Pancreas (tissue), 10 donors: ENCODE measurements around the gene AP1G2. TPM values are rescaled to one million over a fixed set of nuclear protein-coding genes. Genes with fewer than 3 reads are reported as not detected.

Source experiments
- ATAC-seq, 4 donors: fragments of 200-7000 bp; cut with Tn5 transposase; one replicate each; pipeline versions ENCODE4 v1.8.0 to v1.9.1; 2020; ENCODE audit warnings: mild to moderate bottlenecking in 4 of 4, moderate library complexity in 4 of 4
- DNase-seq, 6 donors: peaks; one replicate each; pipeline ENCODE4 v3.0.0-alpha.2; 2020
- FAIRE-seq: peaks from 2 replicates; lab custom pipeline; 2012; peaks lifted over from hg19 to GRCh38; lab: Jason Lieb, UNC
- H3K27ac ChIP-seq, 4 donors: fragments of 200-600 bp; sonication (generic); 1 replicate in 3 of 4; 2 replicates in 1 of 4; pipeline versions ENCODE4 v1.5.0 to v1.8.0; 2020
- H3K27me3 ChIP-seq, 4 donors: fragments of 200-600 bp; one replicate each; pipeline ENCODE4 v1.8.0; 2021
- H3K36me3 ChIP-seq, 3 donors: fragments of 200-600 bp; sonication (generic) in 1 of 3; one replicate each; pipeline versions ENCODE4 v1.5.0 to v1.8.0; 2020 to 2021
- H3K4me1 ChIP-seq, 3 donors: fragments of 200-600 bp; one replicate each; pipeline ENCODE4 v1.8.0; 2021
- H3K4me3 ChIP-seq, 4 donors: fragments of 200-600 bp; sonication (generic) in 2 of 4; one replicate each; pipeline versions ENCODE4 v1.5.0 to v1.8.0; 2020 to 2021
- H3K9me3 ChIP-seq, 4 donors: fragments of 200-600 bp; one replicate each; pipeline ENCODE4 v1.8.0; 2021
- WGBS, 2 donors: extraction: QIAGEN DNeasy Blood & Tissue Kit; methylation state at CpG; one replicate each; pipeline ENCODE4 v1.1.7; 2013; 5-methylcytosine and 5-hydroxymethylcytosine counted together
- intact Hi-C, 3 donors: fragments of 100-400 bp; cut with DNase I; formaldehyde crosslinking; loops; one replicate each; pipeline versions ENCODE4 v1.11.1 to v1.14.2; 2022
- polyA plus RNA-seq, 2 donors: library from polyadenylated mRNA; stranded (reverse); fragments of 200-250 nt; gene quantifications; one replicate each; pipeline ENCODE4 v1.2.3, GENCODE V29; 2013
- total RNA-seq, 6 donors: library from RNA; stranded (reverse); fragmentation: NEBNext Ultra II Directional in 4 of 6; extraction: Animal tissue kit (Norgen Biotek cat#: 25700) in 4 of 6; gene quantifications; one replicate each; pipeline versions ENCODE4 v1.2.1 to v1.2.4, GENCODE V29; 2021 to 2023
- TF ChIP-seq, protein P1 (sequence below), 4 donors: fragments of 200-600 bp; sonication (generic) in 3 of 4; IDR thresholded peaks; one replicate each; pipeline versions ENCODE4 v1.5.0 to v1.8.0; 2021; ENCODE audit warnings: antibody characterized with exemption in 4 of 4
- donor health status: healthy with polysubstance abuse.
- donor health status: DM: no; HTN: no; CAD: no; lungs with moderate emphysema.
- donor health status: DM: no; HTN: no; CAD: no.
- donor health status: control.
- donor health status: control.
- donor health status: Bipolar disorder and iron deficiency.
- donor health status: DM: yes; HTN: yes; CAD: no.
- donor health status: DM: no; HTN: no; CAD: no.
- donor health status: DM: no; HTN: no; CAD: no.
- donor health status: DM: yes; HTN: yes; CAD: no.

Gene AP1G2
- total and polyA plus RNA-seq, 8 donors, result 57.4 to 392 (median 85.3) TPM

GRCh38 chr14:23557521-23557920 is 10.1 kb downstream of the AP1G2 start:
- no peak overlapping the region for H3K27ac ChIP-seq

DNA sequence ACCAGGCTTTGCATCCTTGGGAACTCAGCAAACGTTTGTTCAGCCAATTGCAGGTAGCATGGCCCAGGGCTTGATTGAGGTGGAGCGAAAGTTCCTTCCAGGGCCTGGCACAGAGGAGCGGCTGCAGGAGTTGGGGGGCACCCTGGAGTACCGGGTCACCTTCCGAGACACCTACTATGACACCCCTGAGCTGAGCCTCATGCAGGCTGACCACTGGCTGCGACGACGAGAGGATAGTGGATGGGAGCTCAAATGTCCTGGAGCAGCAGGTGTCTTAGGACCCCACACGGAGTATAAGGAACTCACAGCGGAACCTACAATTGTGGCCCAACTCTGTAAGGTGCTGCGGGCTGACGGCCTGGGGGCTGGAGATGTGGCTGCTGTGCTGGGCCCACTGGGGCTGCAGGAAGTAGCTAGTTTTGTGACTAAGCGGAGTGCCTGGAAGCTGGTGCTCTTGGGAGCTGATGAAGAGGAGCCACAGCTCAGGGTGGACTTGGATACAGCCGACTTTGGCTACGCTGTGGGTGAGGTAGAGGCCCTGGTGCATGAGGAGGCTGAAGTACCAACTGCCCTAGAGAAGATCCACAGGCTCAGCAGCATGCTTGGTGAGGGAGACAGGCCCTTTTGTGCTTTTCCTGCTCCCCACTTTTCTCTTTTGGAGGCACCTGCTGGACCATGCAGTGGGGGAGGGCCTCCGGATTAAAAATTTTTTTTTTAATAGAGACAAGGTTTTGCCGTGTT is 10.7 kb downstream of the AP1G2 start:
- peak in 1 of 4 donors; percentile 1 for ATAC-seq

More at GRCh38 chr14:23557521-23557920, 10.1 kb downstream of the AP1G2 start:
- FAIRE-seq (no peak), ATAC-seq (no peak), DNase-seq (no peak)
- Histone ChIP-seq H3K4me1 (peaks cover 0 to 8% (median 6%) of the 10 kb centered on the region in 3 donors), H3K9me3 (no peaks in the 10 kb centered on the region), H3K4me3 (peak overlapping the region in 1 of 4 donors; percentile 92), H3K27me3 (no peaks in the 10 kb centered on the region), H3K36me3 (peaks cover 0 to 24% (median 7%) of the 10 kb centered on the region in 3 donors)
- intact Hi-C loops, result no loop called here
- WGBS, 2 donors, result 15 to 25% methylated on average over 2 of the region's 2 CpGs
- TF ChIP-seq, protein P1, sequence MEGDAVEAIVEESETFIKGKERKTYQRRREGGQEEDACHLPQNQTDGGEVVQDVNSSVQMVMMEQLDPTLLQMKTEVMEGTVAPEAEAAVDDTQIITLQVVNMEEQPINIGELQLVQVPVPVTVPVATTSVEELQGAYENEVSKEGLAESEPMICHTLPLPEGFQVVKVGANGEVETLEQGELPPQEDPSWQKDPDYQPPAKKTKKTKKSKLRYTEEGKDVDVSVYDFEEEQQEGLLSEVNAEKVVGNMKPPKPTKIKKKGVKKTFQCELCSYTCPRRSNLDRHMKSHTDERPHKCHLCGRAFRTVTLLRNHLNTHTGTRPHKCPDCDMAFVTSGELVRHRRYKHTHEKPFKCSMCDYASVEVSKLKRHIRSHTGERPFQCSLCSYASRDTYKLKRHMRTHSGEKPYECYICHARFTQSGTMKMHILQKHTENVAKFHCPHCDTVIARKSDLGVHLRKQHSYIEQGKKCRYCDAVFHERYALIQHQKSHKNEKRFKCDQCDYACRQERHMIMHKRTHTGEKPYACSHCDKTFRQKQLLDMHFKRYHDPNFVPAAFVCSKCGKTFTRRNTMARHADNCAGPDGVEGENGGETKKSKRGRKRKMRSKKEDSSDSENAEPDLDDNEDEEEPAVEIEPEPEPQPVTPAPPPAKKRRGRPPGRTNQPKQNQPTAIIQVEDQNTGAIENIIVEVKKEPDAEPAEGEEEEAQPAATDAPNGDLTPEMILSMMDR (IDR thresholded peaks at IDR 0.05), result no peak

GRCh38 chr14:23555882-23556699 is 11.5 kb downstream of the AP1G2 start, which contains the start of gene THTPA:
THTPA (plus strand) TSS chr14:23556271; CDS start chr14:23556758, 487 bp downstream.
- intact Hi-C loops, result no loop called here
- WGBS, 2 donors, result 0% methylated on average over 50 to 54 of the region's 54 CpGs
- no peaks in the 10 kb centered on the region for H3K27me3 ChIP-seq
- TF ChIP-seq, protein P1 (IDR thresholded peaks at IDR 0.05), result no peak
- peaks cover 0 to 10% (median under 1%) of the 10 kb centered on the region in 3 donors for H3K36me3 ChIP-seq
- H3K4me1 ChIP-seq, result peaks cover 0 to 11% (median 6%) of the 10 kb centered on the region in 3 donors
- ATAC-seq (peak; percentile 82 to 90 (median 86)), DNase-seq (peak; percentile 91 to 97 (median 92)), FAIRE-seq (no peak)
- no peaks in the 10 kb centered on the region for H3K9me3 ChIP-seq
- peak within 1 kb of the TSS; percentile 90 to 94 (median 93) for H3K27ac ChIP-seq
- H3K4me3 ChIP-seq, result peak within 1 kb of the TSS; percentile 70 to 96 (median 90)

More for the DNA sequence above, 10.7 kb downstream of the AP1G2 start:
- Histone ChIP-seq H3K27ac (peak overlapping the region; percentile 90 to 94 (median 93)), H3K4me1 (peaks cover 0 to 10% (median 6%) of the 10 kb centered on the region in 3 donors), H3K4me3 (peak overlapping the region; percentile 70 to 96 (median 90)), H3K27me3 (no peaks in the 10 kb centered on the region), H3K36me3 (peaks cover 0 to 17% (median 7%) of the 10 kb centered on the region in 3 donors), H3K9me3 (no peaks in the 10 kb centered on the region)
- DNase-seq (peak in 1 of 6 donors; percentile 51), FAIRE-seq (no peak)
- intact Hi-C loops, result no loop called here
- 27 to 31% methylated on average over 17 of the region's 17 CpGs for WGBS, 2 donors
- TF ChIP-seq, protein P1 (IDR thresholded peaks at IDR 0.05), result no peak

- Histone ChIP-seq H3K4me1 (peaks cover 0 to 11% (median 6%) of the 10 kb centered on the region in 3 donors), H3K4me3 (peak overlapping the region; percentile 70 to 96 (median 90)), H3K27ac (peak overlapping the region; percentile 90 to 94 (median 93)), H3K9me3 (no peaks in the 10 kb centered on the region), H3K27me3 (no peaks in the 10 kb centered on the region), H3K36me3 (peaks cover 0 to 6% (median 0%) of the 10 kb centered on the region in 3 donors)
- TF ChIP-seq, protein P1 (IDR thresholded peaks at IDR 0.05), result no peak
- no peak for FAIRE-seq
- 3% methylated on average over 14 of the region's 14 CpGs for whole genome bisulfite sequencing, 2 donors
- no peak for ATAC-seq
- DNase-seq, result no peak
- intact Hi-C loops, result no loop called here
Observed at GRCh38 chr14:23555533-23555881, 12.1 kb downstream of the AP1G2 start.
